ENCODE data around the gene VANGL2. TPM values are rescaled to one million over a fixed set of nuclear protein-coding genes. Genes with fewer than 3 reads are reported as not detected.

Gene VANGL2
- total and polyA plus RNA-seq, 2 experiments from 2014 or later = 17.7 to 51.3 TPM

- Mint-ChIP-seq H3K4me3 (no peak overlapping the region), H3K36me3 (ENCODE audit: low read depth) (peaks cover 16% of the 10 kb centered on the region), H3K4me1 (peaks cover 83% of the 10 kb centered on the region), H3K9me3 (no peaks in the 10 kb centered on the region), H3K27me3 (ENCODE audit: insufficient read depth, low read depth, poor library complexity) (peaks cover 10% of the 10 kb centered on the region), H3K27ac (no peak overlapping the region)
- Histone ChIP-seq H2AFZ (no peak overlapping the region), H3K4me3 (no peak overlapping the region), H3K4me1 (ENCODE audit: insufficient read depth) (peaks cover 65% of the 10 kb centered on the region), H3K27me3 (ENCODE audit: insufficient read depth) (no peaks in the 10 kb centered on the region), H3K4me2 (no peak overlapping the region), H3K36me3 (ENCODE audit: insufficient read depth) (no peaks in the 10 kb centered on the region), H3K27ac (ENCODE audit: low read depth) (no peak overlapping the region), H4K20me1 (replicated peaks; ENCODE audit: insufficient read depth) (peaks cover 24% of the 10 kb centered on the region; the same call in 1 of the 2 replicates), H3F3A (replicated peaks; ENCODE audit: low read depth) (0 out of 2 replicates have a peak, but pooled peaks cover 3% of the 10 kb centered on the region), H3K79me2 (replicated peaks; ENCODE audit: insufficient read depth) (peaks cover 98% of the 10 kb centered on the region), H3K9me2 (ENCODE audit: insufficient read depth) (no peaks in the 10 kb centered on the region)
- DNase-seq (ENCODE audit: low spot score) = no peak
- no peak for ATAC-seq
- no peak for TF ChIP-seq ZNF462 (CRISPR knock-in tag; IDR thresholded peaks at IDR 0.05)
- no peak for TF ChIP-seq REST (IDR thresholded peaks at IDR 0.05; ENCODE audit: unreplicated experiment)
- TF ChIP-seq STAT1 (IDR thresholded peaks at IDR 0.05; ENCODE audit: unreplicated experiment) = no peak
- no peak for TF ChIP-seq CREB1 (CRISPR knock-in tag; IDR thresholded peaks at IDR 0.05; ENCODE audit: low read depth)
- TF ChIP-seq EZH2phosphoT487 (IDR thresholded peaks at IDR 0.05; ENCODE audit: unreplicated experiment) = no peak
- TF ChIP-seq ETS1 (IDR thresholded peaks at IDR 0.05) = no peak
- TF ChIP-seq NANOG (IDR thresholded peaks at IDR 0.05; ENCODE audit: borderline replicate concordance) = no peak
These were observed 5.0 kb downstream of the VANGL2 start for GRCh38 chr1:160405331-160405877.

Data from GM23338 (cell line).